A549 (cell line): Measurements from ENCODE around the gene ASCC2. TPM values are rescaled to one million over a fixed set of nuclear protein-coding genes. Genes with fewer than 3 reads are reported as not detected.
A peak's percentile ranks its signal among the peaks of the same experiment; 100 is the strongest.

Experiments
- ATAC-seq, 2 experiments: fragments of 200-7000 bp in 1 of 2; fragments of >200 bp in 1 of 2; cut with Nextera tagmentation in 1 of 2; cut with Tn5 transposase in 1 of 2; 3 replicates each; pipeline versions ENCODE4 v1.8.0 to v1.9.1; 2018 to 2020; ENCODE audit warnings: mild to moderate bottlenecking in 1 of 2, moderate library complexity in 1 of 2
- CTCF ChIA-PET: fragments of 300-600 bp; sonication (Branson Sonifier 250); formaldehyde crosslinking; extraction: SDS; loops from one replicate; lab custom pipeline; 2021; ENCODE audit warnings: antibody characterized with exemption, inconsistent platforms; lab: Yijun Ruan, JAX
- POLR2A ChIA-PET: fragments of 350-600 bp; formaldehyde crosslinking; extraction: SDS; loops from one replicate; lab custom pipeline; 2021; ENCODE audit warnings: antibody characterized with exemption, inconsistent platforms; lab: Yijun Ruan, JAX
- DNase-seq, 2 experiments: peaks; one replicate each; pipeline versions ENCODE4 v3.0.0 to v3.0.0-alpha.2; 2011 to 2016; ENCODE audit warnings: low read depth in 1 of 2, low spot score in 1 of 2
- FAIRE-seq: peaks from 2 replicates; lab custom pipeline; 2011; peaks lifted over from hg19 to GRCh38; lab: Jason Lieb, UNC
- H3K27ac ChIP-seq, 2 experiments: fragments of >200 bp; sonication (Bioruptor Twin); formaldehyde crosslinking; 3 replicates each; pipeline ENCODE4 v1.5.1; 2016 to 2017
- H3K4me1 ChIP-seq: fragments of >200 bp; sonication (Bioruptor Twin); formaldehyde crosslinking; 3 replicates; pipeline ENCODE4 v1.6.1; 2016
- H3K4me2 ChIP-seq: fragments of >200 bp; sonication (Bioruptor Twin); formaldehyde crosslinking; 3 replicates; pipeline ENCODE4 v1.6.1; 2016
- H3K4me3 ChIP-seq: fragments of >200 bp; sonication (Bioruptor Twin); formaldehyde crosslinking; 3 replicates; pipeline ENCODE4 v1.5.1; 2016
- H3K9me3 ChIP-seq: fragments of >200 bp; sonication (Bioruptor Twin); formaldehyde crosslinking; 3 replicates; pipeline ENCODE4 v1.6.1; 2016
- CHD2 ChIP-seq: fragments of 150-350 bp; IDR thresholded peaks from 2 replicates; pipeline ENCODE4 v1.6.1; 2014; ENCODE audit warnings: low read length; ENCODE audit not compliant: partially characterized antibody
- CTCF ChIP-seq: fragments of >200 bp; sonication (Bioruptor Twin); formaldehyde crosslinking; IDR thresholded peaks from 3 replicates; pipeline ENCODE4 v1.5.1; 2016
- ELK1 ChIP-seq: fragments of 150-350 bp; IDR thresholded peaks from 2 replicates; pipeline ENCODE4 v1.6.1; 2014; ENCODE audit warnings: low read depth, mild to moderate bottlenecking, low read length
- EP300 ChIP-seq, 2 experiments: fragments of >200 bp; sonication (Bioruptor Twin); formaldehyde crosslinking; IDR thresholded peaks; 2 replicates in 1 of 2; 3 replicates in 1 of 2; pipeline ENCODE4 v1.6.1; 2016 to 2017
- ESRRA ChIP-seq: fragments of 150-350 bp; IDR thresholded peaks from 2 replicates; pipeline ENCODE4 v1.6.1; 2014; ENCODE audit warnings: mild to moderate bottlenecking, low read length, borderline replicate concordance
- FOSB ChIP-seq: fragments of 250-450 bp; sonication (Bioruptor Pico); IDR thresholded peaks from 2 replicates; pipeline ENCODE4 v1.5.0; 2020; ENCODE audit warnings: mild to moderate bottlenecking, moderate library complexity
- FOSL2 ChIP-seq, 2 experiments: fragments of 450-650 bp in 1 of 2; fragments of >200 bp in 1 of 2; sonication (Bioruptor Twin) in 1 of 2; formaldehyde crosslinking; IDR thresholded peaks; 2 replicates each; pipeline versions ENCODE4 v1.5.0 to v1.6.1; 2016 to 2020; ENCODE audit warnings: mild to moderate bottlenecking in 1 of 2, moderate library complexity in 1 of 2
- GATA3 ChIP-seq: IDR thresholded peaks from 2 replicates; pipeline ENCODE4 v1.6.1; 2012; ENCODE audit warnings: borderline replicate concordance
- HEYL ChIP-seq: fragments of 250-450 bp; sonication (Bioruptor Pico); IDR thresholded peaks from 2 replicates; pipeline ENCODE4 v1.8.0; 2021; ENCODE audit warnings: mild to moderate bottlenecking, moderate library complexity
- HOXB13 ChIP-seq: fragments of 250-450 bp; sonication (Bioruptor Pico); IDR thresholded peaks from 2 replicates; pipeline ENCODE4 v1.5.0; 2020; ENCODE audit warnings: low read depth, mild to moderate bottlenecking, moderate library complexity
- HOXB5 ChIP-seq: fragments of 250-450 bp; sonication (Bioruptor Pico); IDR thresholded peaks from 2 replicates; pipeline ENCODE4 v1.5.0; 2020; ENCODE audit warnings: mild to moderate bottlenecking, moderate library complexity
- JUN ChIP-seq, 2 experiments: fragments of >200 bp; sonication (Bioruptor Twin); formaldehyde crosslinking; IDR thresholded peaks; 2 replicates in 1 of 2; 3 replicates in 1 of 2; pipeline ENCODE4 v1.6.1; 2016 to 2017
- KDM1A ChIP-seq: fragments of 200-600 bp; sonication (generic); IDR thresholded peaks from 2 replicates; pipeline ENCODE4 v1.6.1; 2016; ENCODE audit warnings: low read depth, mild to moderate bottlenecking
- KDM5A ChIP-seq: fragments of 200-600 bp; sonication (generic); IDR thresholded peaks from 2 replicates; pipeline ENCODE4 v1.6.1; 2016; ENCODE audit warnings: antibody characterized with exemption, mild to moderate bottlenecking
- MAFK ChIP-seq: fragments of 450-650 bp; IDR thresholded peaks from 2 replicates; pipeline ENCODE4 v1.6.1; 2014; ENCODE audit not compliant: partially characterized antibody
- MAZ ChIP-seq: fragments of 150-350 bp; IDR thresholded peaks from 2 replicates; pipeline ENCODE4 v1.6.1; 2014; ENCODE audit warnings: antibody characterized with exemption, low read depth, low read length, borderline replicate concordance
- NFE2L2 ChIP-seq: fragments of 150-350 bp; conservative IDR thresholded peaks from 2 replicates; pipeline ENCODE4 v1.6.1; 2014; ENCODE audit warnings: low read length
- PHF8 ChIP-seq: fragments of 200-600 bp; sonication (generic); IDR thresholded peaks from 2 replicates; pipeline ENCODE4 v1.6.1; 2016; ENCODE audit warnings: low read depth, mild to moderate bottlenecking, antibody characterized with exemption, moderate library complexity, borderline replicate concordance
- POLR2A ChIP-seq: IDR thresholded peaks from 2 replicates; pipeline ENCODE4 v1.6.1; 2012; ENCODE audit warnings: mild to moderate bottlenecking, low read length
- POLR2AphosphoS2 ChIP-seq: conservative IDR thresholded peaks from 2 replicates; pipeline ENCODE4 v1.6.1; 2012; ENCODE audit warnings: low read length, improper control_type of control experiment, inconsistent platforms
- RAD21 ChIP-seq, 2 experiments: fragments of >200 bp in 1 of 2; sonication (Bioruptor Twin) in 1 of 2; formaldehyde crosslinking in 1 of 2; IDR thresholded peaks in 1 of 2; conservative IDR thresholded peaks in 1 of 2; 2 replicates in 1 of 2; 3 replicates in 1 of 2; pipeline ENCODE4 v1.6.1; 2012 to 2018; ENCODE audit warnings: inconsistent platforms in 1 of 2
- RARB ChIP-seq: fragments of 250-450 bp; sonication (Bioruptor Pico); IDR thresholded peaks from 2 replicates; pipeline ENCODE4 v1.8.0; 2021; ENCODE audit warnings: mild to moderate bottlenecking, moderate library complexity
- SREBF2 ChIP-seq: fragments of 450-650 bp; IDR thresholded peaks from 2 replicates; pipeline ENCODE4 v1.6.1; 2014; ENCODE audit warnings: mild to moderate bottlenecking, moderate library complexity
- TP53 ChIP-seq: fragments of 250-450 bp; sonication (Bioruptor Pico); IDR thresholded peaks from 2 replicates; pipeline ENCODE4 v1.5.0; 2021; ENCODE audit warnings: mild to moderate bottlenecking, moderate library complexity
- WGBS: methylation state at CpG from one replicate; pipeline ENCODE4 v1.1.6; 2017; ENCODE audit errors: missing lambda C conversion rate; 5-methylcytosine and 5-hydroxymethylcytosine counted together
- polyA plus RNA-seq, 4 experiments: library from polyadenylated mRNA; depleted of rRNA in 3 of 4; stranded (reverse); fragments of >200 nt; fragmentation: RNase III in 1 of 4; extraction: RNeasy Plus Mini Kit Qiagen cat#74134 plus additional on column Dnase treatment in 1 of 4; gene quantifications; 2 replicates in 3 of 4; 3 replicates in 1 of 4; pipeline ENCODE4 v1.2.3, GENCODE V29; 2011 to 2017
- TF ChIP-seq, protein P1 (sequence below): fragments of >200 bp; sonication (Bioruptor Twin); formaldehyde crosslinking; IDR thresholded peaks from 3 replicates; pipeline ENCODE4 v1.6.1; 2016
- TF ChIP-seq, protein P2 (sequence below): IDR thresholded peaks from 2 replicates; pipeline ENCODE4 v1.6.1; 2012; ENCODE audit warnings: low read depth, borderline replicate concordance
- TF ChIP-seq, protein P3 (sequence below): fragments of 200-600 bp; sonication (generic); IDR thresholded peaks from 2 replicates; pipeline ENCODE4 v1.6.1; 2016; ENCODE audit warnings: antibody characterized with exemption, mild to moderate bottlenecking, moderate library complexity
- TF ChIP-seq, protein P4 (sequence below): fragments of 450-650 bp; IDR thresholded peaks from 2 replicates; pipeline ENCODE4 v1.6.1; 2014; ENCODE audit warnings: antibody characterized with exemption

ASCC2 gene
- polyA plus RNA-seq, 2 of the 4 experiments (the other 2 are of a cell fraction): 27.2 to 31.6 TPM

DNA sequence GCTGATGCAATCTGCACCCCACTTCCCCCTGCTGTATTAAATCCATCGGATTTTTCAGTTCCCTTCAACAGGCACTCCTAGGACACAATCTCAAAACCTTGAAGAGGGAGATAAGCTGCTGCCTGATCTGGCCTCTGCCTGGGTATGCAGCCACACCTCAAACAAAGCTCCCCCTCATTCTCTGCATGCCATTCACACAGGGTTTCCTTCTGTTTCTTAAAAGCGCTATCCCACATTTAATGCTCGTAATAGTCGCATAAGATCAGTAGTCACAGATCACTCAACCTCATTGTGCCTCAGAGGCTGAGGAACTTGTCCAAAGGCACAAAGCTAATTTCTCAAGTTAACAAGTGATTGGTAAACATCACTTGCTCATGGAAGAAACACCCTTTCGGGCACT lies 36.9 kb downstream of the ASCC2 start:
- no peak overlapping the region for H3K4me3 ChIP-seq
- H3K4me2 ChIP-seq: no peak overlapping the region
- DNase-seq: no peak
- FAIRE-seq: no peak
- no peaks in the 10 kb centered on the region for H3K9me3 ChIP-seq
- WGBS: 91% methylated on average over 5 of the region's 5 CpGs
- peak overlapping the region in 1 of 2 experiments; percentile 97; a peak in 3 of 6 replicates for H3K27ac ChIP-seq
- TF ChIP-seq, protein P1, sequence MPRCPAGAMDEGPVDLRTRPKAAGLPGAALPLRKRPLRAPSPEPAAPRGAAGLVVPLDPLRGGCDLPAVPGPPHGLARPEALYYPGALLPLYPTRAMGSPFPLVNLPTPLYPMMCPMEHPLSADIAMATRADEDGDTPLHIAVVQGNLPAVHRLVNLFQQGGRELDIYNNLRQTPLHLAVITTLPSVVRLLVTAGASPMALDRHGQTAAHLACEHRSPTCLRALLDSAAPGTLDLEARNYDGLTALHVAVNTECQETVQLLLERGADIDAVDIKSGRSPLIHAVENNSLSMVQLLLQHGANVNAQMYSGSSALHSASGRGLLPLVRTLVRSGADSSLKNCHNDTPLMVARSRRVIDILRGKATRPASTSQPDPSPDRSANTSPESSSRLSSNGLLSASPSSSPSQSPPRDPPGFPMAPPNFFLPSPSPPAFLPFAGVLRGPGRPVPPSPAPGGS: no peak
- TF ChIP-seq CTCF: no peak
- peaks cover 22% of the 10 kb centered on the region for H3K4me1 ChIP-seq
- CTCF ChIA-PET: interaction anchor here (0.6 to 2.8 kb wide), 3 partner anchors 13 to 18 kb away, joined by 3 to 7 read pairs (median 3); no protein-coding TSS in a partner anchor
- POLR2A ChIA-PET: no interaction called here
- ATAC-seq: no peak

GRCh38 chr22:29799217-29799680 lies 38.8 kb downstream of the ASCC2 start:
- WGBS: 40% methylated on average over 5 of the region's 8 CpGs
- Histone ChIP-seq H3K4me2 (peak overlapping the region; percentile 66), H3K9me3 (no peaks in the 10 kb centered on the region), H3K27ac (peak overlapping the region; percentile 97), H3K4me1 (peaks cover 22% of the 10 kb centered on the region), H3K4me3 (no peak overlapping the region)
- ATAC-seq (peak; percentile 94 to 97), FAIRE-seq (no peak), DNase-seq (peak; percentile 78 to 87)
- ChIA-PET CTCF (interaction anchor here (1.0 to 2.8 kb wide), 2 partner anchors 15 to 205 kb away, joined by 3 to 7 read pairs; no protein-coding TSS in a partner anchor), POLR2A (interaction anchor here (0.5 kb wide), 1 partner anchor 267 kb away, joined by 10 read pairs; no protein-coding TSS in a partner anchor)
- TF ChIP-seq, protein P2, sequence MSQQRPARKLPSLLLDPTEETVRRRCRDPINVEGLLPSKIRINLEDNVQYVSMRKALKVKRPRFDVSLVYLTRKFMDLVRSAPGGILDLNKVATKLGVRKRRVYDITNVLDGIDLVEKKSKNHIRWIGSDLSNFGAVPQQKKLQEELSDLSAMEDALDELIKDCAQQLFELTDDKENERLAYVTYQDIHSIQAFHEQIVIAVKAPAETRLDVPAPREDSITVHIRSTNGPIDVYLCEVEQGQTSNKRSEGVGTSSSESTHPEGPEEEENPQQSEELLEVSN: no peak
- TF ChIP-seq ELK1: no peak
- TF ChIP-seq ESRRA: no peak
- no peak for TF ChIP-seq FOSL2 (IDR thresholded peaks at IDR 0.05)
- peak; percentile 68 for TF ChIP-seq FOSL2 (CRISPR knock-in tag; IDR thresholded peaks at IDR 0.05)
- TF ChIP-seq, protein P3, sequence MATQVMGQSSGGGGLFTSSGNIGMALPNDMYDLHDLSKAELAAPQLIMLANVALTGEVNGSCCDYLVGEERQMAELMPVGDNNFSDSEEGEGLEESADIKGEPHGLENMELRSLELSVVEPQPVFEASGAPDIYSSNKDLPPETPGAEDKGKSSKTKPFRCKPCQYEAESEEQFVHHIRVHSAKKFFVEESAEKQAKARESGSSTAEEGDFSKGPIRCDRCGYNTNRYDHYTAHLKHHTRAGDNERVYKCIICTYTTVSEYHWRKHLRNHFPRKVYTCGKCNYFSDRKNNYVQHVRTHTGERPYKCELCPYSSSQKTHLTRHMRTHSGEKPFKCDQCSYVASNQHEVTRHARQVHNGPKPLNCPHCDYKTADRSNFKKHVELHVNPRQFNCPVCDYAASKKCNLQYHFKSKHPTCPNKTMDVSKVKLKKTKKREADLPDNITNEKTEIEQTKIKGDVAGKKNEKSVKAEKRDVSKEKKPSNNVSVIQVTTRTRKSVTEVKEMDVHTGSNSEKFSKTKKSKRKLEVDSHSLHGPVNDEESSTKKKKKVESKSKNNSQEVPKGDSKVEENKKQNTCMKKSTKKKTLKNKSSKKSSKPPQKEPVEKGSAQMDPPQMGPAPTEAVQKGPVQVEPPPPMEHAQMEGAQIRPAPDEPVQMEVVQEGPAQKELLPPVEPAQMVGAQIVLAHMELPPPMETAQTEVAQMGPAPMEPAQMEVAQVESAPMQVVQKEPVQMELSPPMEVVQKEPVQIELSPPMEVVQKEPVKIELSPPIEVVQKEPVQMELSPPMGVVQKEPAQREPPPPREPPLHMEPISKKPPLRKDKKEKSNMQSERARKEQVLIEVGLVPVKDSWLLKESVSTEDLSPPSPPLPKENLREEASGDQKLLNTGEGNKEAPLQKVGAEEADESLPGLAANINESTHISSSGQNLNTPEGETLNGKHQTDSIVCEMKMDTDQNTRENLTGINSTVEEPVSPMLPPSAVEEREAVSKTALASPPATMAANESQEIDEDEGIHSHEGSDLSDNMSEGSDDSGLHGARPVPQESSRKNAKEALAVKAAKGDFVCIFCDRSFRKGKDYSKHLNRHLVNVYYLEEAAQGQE: no peak
- TF ChIP-seq RARB: no peak
- TF ChIP-seq RAD21 (conservative IDR thresholded peaks at IDR 0.05 in 1 of 2, IDR thresholded peaks at IDR 0.05 in 1 of 2): no peak
- peak; percentile 96 for TF ChIP-seq MAFK
- TF ChIP-seq SREBF2: no peak
- peak; percentile 69; the same call in 1 of the 2 replicates for TF ChIP-seq HOXB5 (CRISPR knock-in tag)
- TF ChIP-seq JUN (IDR thresholded peaks at IDR 0.05): 0 out of 5 replicates have a peak, but pooled peaks of 1 of the 2 experiments have one; percentile 40
- no peak for TF ChIP-seq POLR2AphosphoS2
- TF ChIP-seq KDM1A: no peak
- no peak for TF ChIP-seq MAZ
- no peak for TF ChIP-seq POLR2A
- no peak for TF ChIP-seq HOXB13 (CRISPR knock-in tag)
- no peak for TF ChIP-seq HEYL (CRISPR knock-in tag)
- TF ChIP-seq PHF8: no peak
- TF ChIP-seq NFE2L2: peak; percentile 80
- TF ChIP-seq CHD2: no peak
- TF ChIP-seq TP53 (CRISPR knock-in tag): no peak
- peak; percentile 72 for TF ChIP-seq GATA3
- TF ChIP-seq KDM5A: no peak
- TF ChIP-seq FOSB: no peak
- TF ChIP-seq, protein P4, sequence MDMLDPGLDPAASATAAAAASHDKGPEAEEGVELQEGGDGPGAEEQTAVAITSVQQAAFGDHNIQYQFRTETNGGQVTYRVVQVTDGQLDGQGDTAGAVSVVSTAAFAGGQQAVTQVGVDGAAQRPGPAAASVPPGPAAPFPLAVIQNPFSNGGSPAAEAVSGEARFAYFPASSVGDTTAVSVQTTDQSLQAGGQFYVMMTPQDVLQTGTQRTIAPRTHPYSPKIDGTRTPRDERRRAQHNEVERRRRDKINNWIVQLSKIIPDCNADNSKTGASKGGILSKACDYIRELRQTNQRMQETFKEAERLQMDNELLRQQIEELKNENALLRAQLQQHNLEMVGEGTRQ: no peak
- no peak for TF ChIP-seq EP300 (IDR thresholded peaks at IDR 0.05)
